OCI-LY3 (cell line): ENCODE results near the gene CYP27A1.

Source experiments
- EZH2phosphoT487 ChIP-seq: fragments of 200-600 bp; shearing (Covaris generic); IDR thresholded peaks from 2 replicates; pipeline ENCODE4 v1.6.1; 2018; ENCODE audit warnings: antibody characterized with exemption, mixed run types, low read depth
- TF ChIP-seq, protein P1 (sequence below): fragments of 200-600, 300-600 bp; sonication (generic); IDR thresholded peaks from 2 replicates; pipeline ENCODE4 v1.5.1; 2014; ENCODE audit warnings: antibody characterized with exemption, low read length, low read depth

DNA sequence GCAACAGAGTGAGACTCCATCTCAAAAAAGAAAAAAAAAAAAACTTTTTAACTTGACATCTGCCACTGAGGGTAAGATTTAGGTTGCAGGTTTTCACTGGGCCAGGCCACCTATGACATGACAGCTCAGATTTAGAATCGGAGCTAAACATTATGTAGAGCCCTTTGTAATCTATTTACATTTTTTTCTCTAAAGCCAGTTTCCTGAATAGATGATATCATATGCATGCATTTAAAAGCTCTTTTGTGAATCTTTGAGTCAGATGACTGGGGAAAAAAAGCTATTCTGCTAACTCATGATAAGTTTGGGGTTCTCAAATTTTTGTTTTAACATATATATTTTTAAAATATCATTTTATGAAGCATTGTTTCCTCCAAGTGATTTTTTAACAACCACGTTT is 28.3 kb downstream of the CYP27A1 start:
- TF ChIP-seq, protein P1, sequence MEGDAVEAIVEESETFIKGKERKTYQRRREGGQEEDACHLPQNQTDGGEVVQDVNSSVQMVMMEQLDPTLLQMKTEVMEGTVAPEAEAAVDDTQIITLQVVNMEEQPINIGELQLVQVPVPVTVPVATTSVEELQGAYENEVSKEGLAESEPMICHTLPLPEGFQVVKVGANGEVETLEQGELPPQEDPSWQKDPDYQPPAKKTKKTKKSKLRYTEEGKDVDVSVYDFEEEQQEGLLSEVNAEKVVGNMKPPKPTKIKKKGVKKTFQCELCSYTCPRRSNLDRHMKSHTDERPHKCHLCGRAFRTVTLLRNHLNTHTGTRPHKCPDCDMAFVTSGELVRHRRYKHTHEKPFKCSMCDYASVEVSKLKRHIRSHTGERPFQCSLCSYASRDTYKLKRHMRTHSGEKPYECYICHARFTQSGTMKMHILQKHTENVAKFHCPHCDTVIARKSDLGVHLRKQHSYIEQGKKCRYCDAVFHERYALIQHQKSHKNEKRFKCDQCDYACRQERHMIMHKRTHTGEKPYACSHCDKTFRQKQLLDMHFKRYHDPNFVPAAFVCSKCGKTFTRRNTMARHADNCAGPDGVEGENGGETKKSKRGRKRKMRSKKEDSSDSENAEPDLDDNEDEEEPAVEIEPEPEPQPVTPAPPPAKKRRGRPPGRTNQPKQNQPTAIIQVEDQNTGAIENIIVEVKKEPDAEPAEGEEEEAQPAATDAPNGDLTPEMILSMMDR, result no peak
- no peak for TF ChIP-seq EZH2phosphoT487
